Skeletal muscle tissue (tissue), 4 donors: Measurements from ENCODE around the gene LMNTD2. TPM values are rescaled to one million over a fixed set of nuclear protein-coding genes. Genes with fewer than 3 reads are reported as not detected.

Source experiments
- H3K27ac ChIP-seq: one replicate; pipeline ENCODE4 v1.7.0; 2013; ENCODE audit warnings: mild to moderate bottlenecking, low read depth, low read length, inconsistent platforms
- H3K27me3 ChIP-seq, 3 donors: one replicate each; pipeline ENCODE4 v1.7.0; 2013; ENCODE audit warnings: low read length in 3 of 3; ENCODE audit not compliant: control insufficient read depth in 3 of 3, insufficient read depth in 3 of 3
- H3K36me3 ChIP-seq, 3 donors: one replicate each; pipeline ENCODE4 v1.7.0; 2013; ENCODE audit warnings: low read length in 3 of 3; ENCODE audit not compliant: control insufficient read depth in 3 of 3, insufficient read depth in 3 of 3
- H3K4me1 ChIP-seq, 3 donors: one replicate each; pipeline ENCODE4 v1.7.0; 2013; ENCODE audit warnings: low read length in 3 of 3, mild to moderate bottlenecking in 3 of 3; ENCODE audit not compliant: control insufficient read depth in 3 of 3, insufficient read depth in 3 of 3
- H3K4me3 ChIP-seq, 3 donors: one replicate each; pipeline ENCODE4 v1.7.0; 2013; ENCODE audit warnings: low read length in 3 of 3
- H3K9ac ChIP-seq, 3 donors: one replicate each; pipeline ENCODE4 v1.7.0; 2013; ENCODE audit warnings: low read length in 3 of 3, mild to moderate bottlenecking in 3 of 3, moderate library complexity in 2 of 3, low read depth in 1 of 3
- H3K9me3 ChIP-seq, 3 donors: one replicate each; pipeline ENCODE4 v1.7.0; 2013; ENCODE audit warnings: low read length in 3 of 3; ENCODE audit not compliant: control insufficient read depth in 3 of 3
- total RNA-seq: library from RNA; depleted of rRNA; stranded (reverse); fragments of >200 nt; gene quantifications from one replicate; pipeline ENCODE4 v1.2.3, GENCODE V29; 2014
- donor health status: Osteomylitis.

The LMNTD2 gene
- total RNA-seq, 1 donor from 2014 or later = under 0.01 TPM

DNA sequence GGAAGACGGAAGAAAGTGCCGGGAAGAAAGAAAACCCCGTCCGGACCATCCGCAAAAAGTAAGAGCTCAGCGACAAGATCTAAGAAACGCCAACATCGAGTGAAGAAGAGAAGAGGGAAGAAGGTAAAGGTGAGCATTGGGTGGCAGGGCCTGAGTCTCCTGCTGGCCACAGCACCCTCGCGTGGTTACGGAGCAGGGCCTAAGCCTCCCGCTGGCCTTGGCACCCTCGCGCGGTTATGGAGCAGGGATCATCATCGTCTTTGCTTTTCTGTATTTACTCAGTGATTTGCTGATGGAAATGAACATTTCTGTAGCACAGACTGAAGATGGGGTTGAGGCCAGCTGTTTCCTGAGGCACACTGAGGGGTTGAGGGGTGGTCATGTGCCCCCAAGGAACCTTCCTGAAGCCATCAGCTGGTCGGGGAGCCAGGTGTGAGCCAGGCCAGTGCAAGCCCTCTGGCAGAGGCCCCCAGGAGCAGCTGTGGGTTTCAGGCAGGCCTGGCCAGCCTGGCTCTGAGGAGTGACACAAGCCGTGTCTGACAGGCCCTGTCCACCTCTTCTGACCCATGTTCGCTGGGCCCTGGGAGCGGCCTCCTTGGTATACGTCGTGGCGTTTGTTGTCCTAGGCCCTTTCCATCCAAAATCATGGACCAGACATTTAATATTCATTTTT is 41.2 kb upstream of the LMNTD2 start:
- Histone ChIP-seq H3K27ac (no peak overlapping the region), H3K9me3 (no peaks in the 10 kb centered on the region), H3K36me3 (peaks cover 62 to 69% (median 64%) of the 10 kb centered on the region in 3 donors), H3K27me3 (no peaks in the 10 kb centered on the region), H3K4me1 (no peaks in the 10 kb centered on the region), H3K4me3 (no peak overlapping the region), H3K9ac (no peak overlapping the region)

DNA sequence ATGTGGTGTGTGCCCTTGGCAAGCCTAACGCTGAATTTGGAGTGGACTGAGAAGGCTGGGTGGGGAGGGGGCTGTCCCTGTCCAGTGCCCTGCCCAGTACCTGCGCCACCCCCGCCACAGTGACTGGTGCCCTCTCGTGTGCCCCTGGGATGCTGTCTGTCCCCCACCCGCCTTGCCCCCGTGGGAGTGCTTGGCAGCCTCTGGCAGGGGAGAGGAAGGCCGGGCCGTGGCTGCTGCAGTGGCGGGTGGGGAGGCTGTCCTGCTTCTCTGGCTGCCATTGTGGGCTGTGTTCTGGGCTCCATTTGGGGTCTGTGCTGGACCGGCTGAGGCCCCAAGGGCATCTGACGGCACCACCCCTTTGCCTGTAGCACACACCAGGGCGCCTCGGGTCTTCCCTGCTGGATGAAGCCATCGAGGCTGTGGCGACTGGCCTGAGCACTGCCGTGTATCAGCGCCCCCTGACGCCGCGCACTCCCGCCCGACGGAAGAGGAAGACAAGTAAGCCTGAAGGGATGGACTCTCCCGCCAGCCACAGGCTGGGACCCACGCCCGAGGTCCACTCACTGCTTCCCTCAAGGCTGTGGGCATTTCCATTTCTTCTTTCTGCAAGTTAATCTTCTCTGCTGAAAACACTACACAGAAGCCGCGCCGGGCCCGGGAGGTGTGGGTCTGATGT is 37.6 kb upstream of the LMNTD2 start:
- Histone ChIP-seq H3K36me3 (peaks cover 58 to 66% (median 62%) of the 10 kb centered on the region in 3 donors), H3K4me3 (no peak overlapping the region), H3K27me3 (no peaks in the 10 kb centered on the region), H3K9me3 (no peaks in the 10 kb centered on the region), H3K4me1 (no peaks in the 10 kb centered on the region), H3K9ac (no peak overlapping the region), H3K27ac (no peak overlapping the region)

GRCh38 chr11:597166-597725 is 36.7 kb upstream of the LMNTD2 start:
- Histone ChIP-seq H3K27me3 (no peaks in the 10 kb centered on the region), H3K9me3 (no peaks in the 10 kb centered on the region), H3K27ac (no peak overlapping the region), H3K36me3 (peaks cover 64 to 72% (median 67%) of the 10 kb centered on the region in 3 donors), H3K9ac (no peak overlapping the region), H3K4me1 (no peaks in the 10 kb centered on the region), H3K4me3 (no peak overlapping the region)

DNA sequence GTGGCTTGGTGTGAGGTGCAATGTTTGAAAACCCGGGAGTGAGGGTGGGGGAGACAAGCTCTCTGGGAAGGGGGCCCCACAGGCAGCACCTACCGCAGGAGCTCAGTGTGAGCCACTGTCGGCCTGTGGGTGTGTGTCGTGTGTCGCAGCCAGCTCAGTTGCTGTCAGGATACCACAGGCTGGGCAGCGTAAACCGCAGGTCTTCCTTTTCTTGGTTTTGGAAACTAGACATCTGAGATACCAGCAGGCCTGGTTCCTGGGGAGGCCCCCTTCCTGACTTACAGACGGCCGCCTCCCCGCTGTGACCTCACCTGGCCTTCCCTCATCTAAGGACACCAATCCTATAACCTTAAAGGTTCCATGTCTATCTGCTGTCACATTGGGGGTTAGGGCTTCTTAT is 35.8 kb upstream of the LMNTD2 start:
- Histone ChIP-seq H3K4me1 (no peaks in the 10 kb centered on the region), H3K4me3 (no peak overlapping the region), H3K9ac (no peak overlapping the region), H3K36me3 (peaks cover 57 to 67% (median 64%) of the 10 kb centered on the region in 3 donors), H3K9me3 (no peaks in the 10 kb centered on the region), H3K27ac (no peak overlapping the region), H3K27me3 (no peaks in the 10 kb centered on the region)

DNA sequence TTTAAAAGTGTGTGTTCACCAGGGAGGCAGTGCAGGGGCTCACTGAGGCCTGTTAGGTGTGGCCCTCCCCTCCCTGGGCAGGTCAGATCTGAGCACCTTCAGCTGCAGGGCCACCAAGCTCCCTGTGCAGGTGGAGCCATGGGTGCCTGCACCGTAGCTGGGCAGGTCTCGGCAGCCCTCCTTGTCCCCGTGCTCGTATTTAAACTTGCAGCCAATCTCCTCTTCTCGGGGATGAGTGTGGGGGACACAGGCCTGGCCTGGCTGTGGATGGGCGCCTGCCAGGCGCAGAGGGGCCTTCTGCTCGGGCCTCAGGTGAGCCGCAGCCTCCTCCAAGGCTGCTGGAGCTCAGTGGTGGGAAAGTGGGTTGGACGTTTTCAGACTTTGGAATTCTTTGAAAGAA is 34.9 kb upstream of the LMNTD2 start:
- Histone ChIP-seq H3K9ac (no peak overlapping the region), H3K27me3 (no peaks in the 10 kb centered on the region), H3K27ac (no peak overlapping the region), H3K36me3 (peaks cover 59 to 70% (median 67%) of the 10 kb centered on the region in 3 donors), H3K9me3 (no peaks in the 10 kb centered on the region), H3K4me1 (no peaks in the 10 kb centered on the region), H3K4me3 (no peak overlapping the region)

GRCh38 chr11:593347-593746 is 32.8 kb upstream of the LMNTD2 start:
- H3K9me3 ChIP-seq = no peaks in the 10 kb centered on the region
- H3K27me3 ChIP-seq = no peaks in the 10 kb centered on the region
- H3K4me3 ChIP-seq = no peak overlapping the region
- no peak overlapping the region for H3K27ac ChIP-seq
- H3K9ac ChIP-seq = no peak overlapping the region
- no peaks in the 10 kb centered on the region for H3K4me1 ChIP-seq
- H3K36me3 ChIP-seq = peaks cover 63 to 71% (median 69%) of the 10 kb centered on the region in 3 donors

DNA sequence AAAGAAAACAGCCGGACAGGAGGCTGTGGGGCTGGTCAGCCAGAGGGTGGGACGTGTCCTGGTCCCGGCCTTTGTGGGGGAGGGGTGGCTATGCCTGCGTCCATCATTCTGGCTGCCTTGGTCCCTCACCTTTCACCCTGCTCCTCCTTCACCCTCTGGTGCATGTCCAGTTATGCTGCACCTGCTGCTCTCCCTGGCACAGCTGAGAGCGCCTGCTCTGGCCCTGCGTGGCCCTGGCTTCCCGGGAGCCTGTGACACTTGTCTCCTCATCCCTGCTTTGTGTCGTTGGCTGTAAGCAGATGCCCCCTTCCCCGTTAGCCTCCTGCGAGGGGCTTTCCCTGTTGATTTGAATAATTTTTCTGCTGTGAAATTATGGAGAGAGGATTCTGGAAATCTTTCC is 32.4 kb upstream of the LMNTD2 start:
- H3K9me3 ChIP-seq = no peaks in the 10 kb centered on the region
- peaks cover 61 to 69% (median 67%) of the 10 kb centered on the region in 3 donors for H3K36me3 ChIP-seq
- H3K9ac ChIP-seq = no peak overlapping the region
- no peak overlapping the region for H3K27ac ChIP-seq
- H3K4me3 ChIP-seq = no peak overlapping the region
- no peaks in the 10 kb centered on the region for H3K27me3 ChIP-seq
- H3K4me1 ChIP-seq = no peaks in the 10 kb centered on the region

- H3K4me3 ChIP-seq = no peak overlapping the region
- peaks cover 61 to 68% (median 67%) of the 10 kb centered on the region in 3 donors for H3K36me3 ChIP-seq
- no peaks in the 10 kb centered on the region for H3K9me3 ChIP-seq
- no peaks in the 10 kb centered on the region for H3K4me1 ChIP-seq
- H3K27me3 ChIP-seq = no peaks in the 10 kb centered on the region
- no peak overlapping the region for H3K9ac ChIP-seq
- H3K27ac ChIP-seq = no peak overlapping the region
These were observed 32.0 kb upstream of the LMNTD2 start for GRCh38 chr11:592501-592900.

DNA sequence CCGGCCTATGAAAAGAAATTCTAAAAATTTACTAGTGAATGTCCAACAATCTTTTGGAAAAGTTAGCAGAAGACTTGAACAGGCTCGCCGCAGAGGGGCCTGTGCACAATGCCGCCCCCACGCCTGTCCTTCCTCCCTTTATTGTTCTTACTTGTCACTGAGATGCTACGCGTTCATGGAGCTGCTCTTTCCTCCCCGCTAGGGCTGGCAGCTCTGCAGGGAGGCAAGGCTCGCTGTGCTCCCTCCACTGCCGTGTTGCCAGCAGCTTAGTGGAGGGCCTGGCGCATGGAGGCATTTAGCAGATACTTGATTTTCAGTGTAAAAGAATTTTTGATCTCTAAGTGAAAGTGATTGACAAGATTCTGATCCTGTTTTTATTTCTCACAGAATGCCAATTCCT is 30.5 kb upstream of the LMNTD2 start:
- no peak overlapping the region for H3K27ac ChIP-seq
- H3K9me3 ChIP-seq = no peaks in the 10 kb centered on the region
- H3K9ac ChIP-seq = no peak overlapping the region
- no peaks in the 10 kb centered on the region for H3K27me3 ChIP-seq
- H3K4me3 ChIP-seq = no peak overlapping the region
- peaks cover 66 to 75% (median 67%) of the 10 kb centered on the region in 3 donors for H3K36me3 ChIP-seq
- no peaks in the 10 kb centered on the region for H3K4me1 ChIP-seq

GRCh38 chr11:589798-590197 is 29.3 kb upstream of the LMNTD2 start:
- no peak overlapping the region for H3K27ac ChIP-seq
- peaks cover 57 to 69% (median 62%) of the 10 kb centered on the region in 3 donors for H3K36me3 ChIP-seq
- H3K9ac ChIP-seq = no peak overlapping the region
- H3K4me1 ChIP-seq = no peaks in the 10 kb centered on the region
- H3K9me3 ChIP-seq = no peaks in the 10 kb centered on the region
- no peaks in the 10 kb centered on the region for H3K27me3 ChIP-seq
- no peak overlapping the region for H3K4me3 ChIP-seq
